Sigmoid colon (tissue), 4 donors: Measurements from ENCODE around the gene RIPK1.

Experiments used
- CTCF ChIP-seq, 4 experiments: fragments of 450-650 bp in 3 of 4; fragments of 200-600 bp in 1 of 4; IDR thresholded peaks; one replicate each; pipeline ENCODE4 v1.5.1; 2016 to 2019; ENCODE audit warnings: antibody characterized with exemption in 4 of 4, mild to moderate bottlenecking in 3 of 4, moderate library complexity in 2 of 4
- EP300 ChIP-seq, 4 donors: sonication (generic); formaldehyde crosslinking; IDR thresholded peaks; one replicate each; pipeline ENCODE4 v1.6.1; 2017; ENCODE audit warnings: antibody characterized with exemption in 4 of 4
- POLR2A ChIP-seq, 2 donors: fragments of 450-650 bp; IDR thresholded peaks; one replicate each; pipeline ENCODE4 v1.6.1; 2016; ENCODE audit warnings: antibody characterized with exemption in 2 of 2, mild to moderate bottlenecking in 2 of 2, moderate library complexity in 2 of 2
- POLR2AphosphoS5 ChIP-seq, 4 donors: sonication (generic); formaldehyde crosslinking; IDR thresholded peaks; one replicate each; pipeline ENCODE4 v1.6.1; 2017; ENCODE audit warnings: antibody characterized with exemption in 4 of 4

- TF ChIP-seq POLR2AphosphoS5 (IDR thresholded peaks at IDR 0.05) (peak; percentile 86 to 97 (median 96)), EP300 (IDR thresholded peaks at IDR 0.05) (peak in 1 of 4 donors; percentile 45), CTCF (IDR thresholded peaks at IDR 0.05) (peak in 2 of 4 experiments; percentile 12 to 52), POLR2A (IDR thresholded peaks at IDR 0.05) (peak; percentile 56 to 81)
Observed at GRCh38 chr6:3157131-3157933, 89.0 kb downstream of the RIPK1 start, which contains the start of gene TUBB2A.
